Effector CD4-positive, alpha-beta T cell (primary cell): ENCODE data around the gene KCNMA1.

Experiments used
- DNase-seq: peaks from one replicate; pipeline ENCODE4 v3.0.0-alpha.2; 2020

The KCNMA1 gene

GRCh38 chr10:76950354-76950753 lies 687.3 kb downstream of the KCNMA1 start:
- DNase-seq: no peak

GRCh38 chr10:76946270-76946669 lies 691.3 kb downstream of the KCNMA1 start:
- DNase-seq: no peak

GRCh38 chr10:76945166-76945565 lies 692.4 kb downstream of the KCNMA1 start:
- DNase-seq: no peak

- no peak for DNase-seq
These were observed 693.0 kb downstream of the KCNMA1 start for GRCh38 chr10:76944640-76945039.

GRCh38 chr10:76942628-76943416 lies 694.8 kb downstream of the KCNMA1 start:
- DNase-seq: no peak

GRCh38 chr10:76939933-76940468 lies 697.6 kb downstream of the KCNMA1 start:
- DNase-seq: no peak

- no peak for DNase-seq
These were observed 700.4 kb downstream of the KCNMA1 start for GRCh38 chr10:76937181-76937600.

- DNase-seq: no peak
These were observed 701.5 kb downstream of the KCNMA1 start for GRCh38 chr10:76935941-76936613.

GRCh38 chr10:76928565-76928964 lies 709.0 kb downstream of the KCNMA1 start:
- no peak for DNase-seq

GRCh38 chr10:76925636-76926405 lies 711.8 kb downstream of the KCNMA1 start:
- no peak for DNase-seq

- DNase-seq: no peak
These were observed 714.9 kb downstream of the KCNMA1 start for GRCh38 chr10:76922666-76923065.

GRCh38 chr10:76921383-76922010 lies 716.1 kb downstream of the KCNMA1 start:
- DNase-seq: no peak

GRCh38 chr10:76920581-76920980 lies 717.0 kb downstream of the KCNMA1 start:
- no peak for DNase-seq

GRCh38 chr10:76918106-76918505 lies 719.5 kb downstream of the KCNMA1 start:
- DNase-seq: no peak

- no peak for DNase-seq
These were observed 720.5 kb downstream of the KCNMA1 start for GRCh38 chr10:76917071-76917470.

- DNase-seq: no peak
These were observed 721.1 kb downstream of the KCNMA1 start for GRCh38 chr10:76916536-76916935.

- DNase-seq: no peak
These were observed 722.3 kb downstream of the KCNMA1 start for GRCh38 chr10:76915316-76915715.

GRCh38 chr10:76911184-76911583 lies 726.4 kb downstream of the KCNMA1 start:
- DNase-seq: no peak

GRCh38 chr10:76910184-76910962 lies 727.2 kb downstream of the KCNMA1 start:
- DNase-seq: no peak

- no peak for DNase-seq
These were observed 731.4 kb downstream of the KCNMA1 start for GRCh38 chr10:76906256-76906655.

GRCh38 chr10:76905251-76905650 lies 732.4 kb downstream of the KCNMA1 start:
- no peak for DNase-seq

- DNase-seq: no peak
These were observed 734.1 kb downstream of the KCNMA1 start for GRCh38 chr10:76903387-76903945.
